Spleen (tissue), 11 donors: Measurements from ENCODE around the gene INTS15. TPM values are rescaled to one million over a fixed set of nuclear protein-coding genes. Genes with fewer than 3 reads are reported as not detected.

ENCODE experiments used
- DNase-seq: peaks from one replicate; pipeline ENCODE4 v3.0.0-alpha.2; 2020
- H3K27ac ChIP-seq, 8 donors: fragments of 200-600 bp; sonication (generic) in 7 of 8; 1 replicate in 4 of 8; 2 replicates in 4 of 8; pipeline versions ENCODE4 v1.5.0 to v1.8.0; 2016 to 2021; ENCODE audit warnings: inconsistent platforms in 4 of 8, mild to moderate bottlenecking in 4 of 8, moderate library complexity in 1 of 8
- H3K27me3 ChIP-seq, 7 donors: fragments of 200-600 bp; sonication (generic) in 6 of 7; replicated peaks in 1 of 7; 1 replicate in 4 of 7; 2 replicates in 3 of 7; pipeline versions ENCODE4 v1.5.0 to v1.8.0; 2016 to 2021; ENCODE audit warnings: inconsistent platforms in 3 of 7, mild to moderate bottlenecking in 1 of 7
- H3K36me3 ChIP-seq, 6 donors: fragments of 200-600 bp; sonication (generic) in 5 of 6; 1 replicate in 4 of 6; 2 replicates in 2 of 6; pipeline versions ENCODE4 v1.5.0 to v1.8.0; 2016 to 2021; ENCODE audit warnings: inconsistent platforms in 2 of 6
- H3K4me1 ChIP-seq, 6 donors: fragments of 200-600 bp; sonication (generic) in 5 of 6; 1 replicate in 3 of 6; 2 replicates in 3 of 6; pipeline versions ENCODE4 v1.5.0 to v1.8.0; 2016 to 2021; ENCODE audit warnings: inconsistent platforms in 3 of 6
- H3K4me3 ChIP-seq, 8 donors: fragments of 200-600 bp; sonication (generic) in 7 of 8; 1 replicate in 4 of 8; 2 replicates in 4 of 8; pipeline versions ENCODE4 v1.5.0 to v1.8.0; 2016 to 2021; ENCODE audit warnings: inconsistent platforms in 4 of 8, mild to moderate bottlenecking in 4 of 8, moderate library complexity in 2 of 8
- H3K9me3 ChIP-seq, 8 donors: fragments of 200-600 bp; sonication (generic) in 7 of 8; 1 replicate in 4 of 8; 2 replicates in 4 of 8; pipeline versions ENCODE4 v1.5.0 to v1.8.0; 2016 to 2021; ENCODE audit warnings: inconsistent platforms in 4 of 8
- POLR2A ChIP-seq, 3 donors: fragments of 450-650 bp; IDR thresholded peaks; one replicate each; pipeline ENCODE4 v1.5.1; 2017; ENCODE audit warnings: antibody characterized with exemption in 3 of 3, mild to moderate bottlenecking in 1 of 3
- POLR2AphosphoS5 ChIP-seq, 3 donors: sonication (generic); formaldehyde crosslinking; IDR thresholded peaks; one replicate each; pipeline ENCODE4 v1.5.1; 2017; ENCODE audit warnings: antibody characterized with exemption in 3 of 3
- WGBS, 5 donors: extraction: QIAGEN DNeasy Blood & Tissue Kit in 3 of 5; methylation state at CpG; one replicate each; pipeline versions ENCODE4 v1.1.5 to v1.1.7; 2013 to 2018; 5-methylcytosine and 5-hydroxymethylcytosine counted together
- intact Hi-C: fragments of 100-400 bp; cut with DNase I; formaldehyde crosslinking; loops from one replicate; pipeline ENCODE4 v1.15.0; 2023; ENCODE audit warnings: low total_unique reads
- polyA plus RNA-seq, 3 donors: library from polyadenylated mRNA; stranded (reverse); fragments of 200-250 nt; gene quantifications; one replicate each; pipeline ENCODE4 v1.2.1, GENCODE V29; 2013
- total RNA-seq, 7 donors: library from RNA; depleted of rRNA in 3 of 7; stranded (reverse); fragments of >200 nt in 3 of 7; fragmentation: NEBNext Ultra II Directional in 4 of 7; extraction: Animal tissue kit (Norgen Biotek cat#: 25700) in 4 of 7; gene quantifications; one replicate each; pipeline versions ENCODE4 v1.1.0 to v1.2.1, GENCODE V29; 2016 to 2021
- TF ChIP-seq, protein P1 (sequence below), 11 experiments: fragments of 200-600 bp in 7 of 11; fragments of 450-650 bp in 4 of 11; sonication (generic) in 4 of 11; IDR thresholded peaks in 8 of 11; conservative IDR thresholded peaks in 3 of 11; 1 replicate in 7 of 11; 2 replicates in 4 of 11; pipeline versions ENCODE4 v1.4.0 to v1.8.0; 2016 to 2021; ENCODE audit warnings: antibody characterized with exemption in 11 of 11, inconsistent platforms in 4 of 11, mild to moderate bottlenecking in 1 of 11
- donor health status: healthy with polysubstance abuse.
- donor health status: DM: no; HTN: no; CAD: no; lungs with moderate emphysema.
- donor health status: DM: no; HTN: no; CAD: no.
- donor health status: Bipolar disorder and iron deficiency.
- donor health status: healthy.
- donor health status: DM: no; HTN: no; CAD: no.
- donor health status: DM: yes; HTN: yes; CAD: no.

The INTS15 gene
- total and polyA plus RNA-seq, 10 donors: 14.3 to 43.9 (median 33.6) TPM

DNA sequence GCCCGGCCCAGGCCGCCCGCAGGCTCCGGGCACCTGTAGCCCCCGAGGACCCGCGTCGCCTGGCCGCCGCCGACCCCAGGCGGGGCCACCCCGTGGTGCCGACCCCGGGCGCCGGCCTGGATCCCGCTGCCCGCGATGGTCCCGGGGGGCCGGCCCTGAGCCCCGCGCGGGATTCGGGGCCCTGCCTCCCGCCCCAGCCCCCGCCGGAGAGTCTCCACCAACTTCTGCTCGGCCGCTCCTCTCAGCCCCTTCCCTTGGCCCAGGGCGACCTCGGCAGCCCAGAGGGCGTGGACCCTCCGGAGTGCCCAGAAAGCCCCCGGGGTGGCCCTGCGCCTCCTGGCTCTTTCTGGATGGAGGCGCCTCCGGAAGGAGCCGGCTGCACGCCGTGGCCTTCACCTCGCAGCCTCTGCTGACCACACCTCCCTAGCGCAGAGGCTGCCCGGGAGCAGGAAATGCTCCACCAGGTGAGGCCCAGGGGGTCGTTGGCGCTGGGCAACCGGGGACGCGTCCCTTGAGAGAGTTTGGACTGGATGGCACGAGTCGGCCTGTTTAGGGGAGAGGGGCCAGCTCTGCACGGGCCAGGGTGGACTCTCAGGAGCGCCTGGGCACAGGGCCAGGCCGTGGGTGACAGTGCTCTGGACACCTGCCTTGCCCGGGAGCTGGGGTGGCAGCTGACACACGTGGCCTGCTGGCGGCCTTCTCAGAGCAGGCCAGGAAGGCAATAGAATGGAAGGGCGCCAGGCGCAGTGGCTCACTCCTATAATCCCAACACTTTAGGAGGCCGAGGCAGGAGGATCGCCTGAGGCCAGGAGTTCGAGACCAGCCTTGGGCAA, 26.1 kb downstream of the INTS15 start:
- H3K27ac ChIP-seq: peak overlapping the region in 6 of 8 donors; percentile 13 to 73 (median 44)

DNA sequence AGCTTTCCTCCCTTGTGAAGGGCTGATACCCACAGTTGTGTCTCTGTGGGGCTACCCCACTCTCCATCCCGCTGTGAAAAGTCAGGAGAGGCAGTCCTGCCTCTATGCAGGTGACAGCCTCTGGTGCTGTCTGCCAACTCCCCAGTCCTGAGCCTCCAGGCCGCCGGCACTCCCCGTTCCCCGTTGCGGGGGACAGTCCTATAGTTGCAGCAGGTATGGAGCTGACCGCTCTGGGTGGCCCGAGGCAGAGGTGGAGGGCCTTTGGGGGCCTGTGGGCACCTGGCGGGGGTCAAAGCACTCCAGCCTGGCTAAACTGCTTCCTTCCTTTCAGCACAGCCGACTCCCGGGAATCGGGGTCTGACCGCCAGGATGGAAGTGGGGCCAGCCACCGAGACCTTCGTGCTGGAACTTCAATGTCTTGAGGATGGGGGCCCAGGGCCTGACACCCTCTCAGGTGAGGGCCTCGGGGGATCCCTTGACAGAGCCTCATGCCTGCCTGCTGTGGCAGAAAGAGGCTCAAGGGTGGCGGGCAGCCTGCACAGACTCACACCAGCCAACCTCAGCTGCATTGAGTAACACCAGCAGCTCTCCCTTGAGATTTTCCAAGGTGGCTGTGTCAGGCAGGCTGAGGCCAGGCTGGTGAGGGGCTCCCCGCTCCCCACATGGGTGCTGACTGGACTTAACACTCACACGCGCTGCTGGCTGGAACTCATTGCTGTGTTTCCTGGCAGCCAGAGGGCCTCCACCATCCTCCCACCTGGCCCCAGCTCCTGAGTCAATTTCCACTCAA, 27.2 kb downstream of the INTS15 start:
- H3K27me3 ChIP-seq: peaks cover 0 to 35% (median 0%) of the 10 kb centered on the region in 7 donors
- 88 to 96% (median 91%) methylated on average over 11 to 20 of the region's 20 CpGs for WGBS, 5 donors
- no peak overlapping the region for H3K4me3 ChIP-seq
- peaks cover 0 to 10% (median 0%) of the 10 kb centered on the region in 6 donors for H3K36me3 ChIP-seq
- intact Hi-C loops: no loop called here
- H3K27ac ChIP-seq: no peak overlapping the region
- peaks cover 6 to 57% (median 39%) of the 10 kb centered on the region in 6 donors for H3K4me1 ChIP-seq
- no peak for DNase-seq
- no peaks in the 10 kb centered on the region for H3K9me3 ChIP-seq
- no peak for TF ChIP-seq POLR2AphosphoS5 (IDR thresholded peaks at IDR 0.05)
- TF ChIP-seq POLR2A (IDR thresholded peaks at IDR 0.05): no peak
- TF ChIP-seq, protein P1, sequence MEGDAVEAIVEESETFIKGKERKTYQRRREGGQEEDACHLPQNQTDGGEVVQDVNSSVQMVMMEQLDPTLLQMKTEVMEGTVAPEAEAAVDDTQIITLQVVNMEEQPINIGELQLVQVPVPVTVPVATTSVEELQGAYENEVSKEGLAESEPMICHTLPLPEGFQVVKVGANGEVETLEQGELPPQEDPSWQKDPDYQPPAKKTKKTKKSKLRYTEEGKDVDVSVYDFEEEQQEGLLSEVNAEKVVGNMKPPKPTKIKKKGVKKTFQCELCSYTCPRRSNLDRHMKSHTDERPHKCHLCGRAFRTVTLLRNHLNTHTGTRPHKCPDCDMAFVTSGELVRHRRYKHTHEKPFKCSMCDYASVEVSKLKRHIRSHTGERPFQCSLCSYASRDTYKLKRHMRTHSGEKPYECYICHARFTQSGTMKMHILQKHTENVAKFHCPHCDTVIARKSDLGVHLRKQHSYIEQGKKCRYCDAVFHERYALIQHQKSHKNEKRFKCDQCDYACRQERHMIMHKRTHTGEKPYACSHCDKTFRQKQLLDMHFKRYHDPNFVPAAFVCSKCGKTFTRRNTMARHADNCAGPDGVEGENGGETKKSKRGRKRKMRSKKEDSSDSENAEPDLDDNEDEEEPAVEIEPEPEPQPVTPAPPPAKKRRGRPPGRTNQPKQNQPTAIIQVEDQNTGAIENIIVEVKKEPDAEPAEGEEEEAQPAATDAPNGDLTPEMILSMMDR (IDR thresholded peaks at IDR 0.05 in 8 of 11, conservative IDR thresholded peaks at IDR 0.05 in 3 of 11): no peak

More for the DNA sequence above, 26.1 kb downstream of the INTS15 start:
- TF ChIP-seq POLR2AphosphoS5 (IDR thresholded peaks at IDR 0.05): peak in 2 of 3 donors; percentile 23 to 54
- TF ChIP-seq, protein P1 (IDR thresholded peaks at IDR 0.05 in 8 of 11, conservative IDR thresholded peaks at IDR 0.05 in 3 of 11): no peak
- Histone ChIP-seq H3K9me3 (no peaks in the 10 kb centered on the region), H3K4me3 (peak overlapping the region; percentile 50 to 84 (median 65)), H3K4me1 (peaks cover 6 to 46% (median 28%) of the 10 kb centered on the region in 6 donors), H3K36me3 (peaks cover 0 to 1% (median 0%) of the 10 kb centered on the region in 6 donors), H3K27me3 (peaks cover 0 to 35% (median 0%) of the 10 kb centered on the region in 7 donors)
- WGBS, 5 donors: 11 to 44% (median 19%) methylated on average over 14 to 63 of the region's 63 CpGs
- intact Hi-C loops: no loop called here
- no peak for DNase-seq

DNA sequence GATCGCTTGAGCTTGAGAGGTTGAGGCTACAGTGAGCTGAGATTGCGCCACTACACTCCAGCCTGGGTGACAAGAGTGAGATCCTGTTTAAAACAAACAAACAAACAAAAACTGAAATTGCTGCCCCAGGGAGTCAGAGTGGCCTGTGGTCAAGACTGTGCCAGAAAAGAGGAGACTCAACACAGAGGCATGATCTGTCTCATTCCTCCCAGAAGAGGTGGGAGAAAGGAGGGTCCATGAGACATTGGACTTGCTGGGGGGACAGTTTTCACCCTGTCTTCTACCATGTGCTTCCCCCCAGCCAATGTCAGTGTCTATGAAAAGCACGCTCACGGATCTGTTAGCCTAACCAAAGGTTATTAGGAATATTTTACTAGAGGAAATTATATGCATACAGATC, 28.8 kb downstream of the INTS15 start:
- H3K27ac ChIP-seq: no peak overlapping the region
- intact Hi-C loops: no loop called here
- peaks cover 6 to 61% (median 42%) of the 10 kb centered on the region in 6 donors for H3K4me1 ChIP-seq
- TF ChIP-seq POLR2AphosphoS5 (IDR thresholded peaks at IDR 0.05): no peak
- no peak for TF ChIP-seq POLR2A (IDR thresholded peaks at IDR 0.05)
- TF ChIP-seq, protein P1 (IDR thresholded peaks at IDR 0.05 in 8 of 11, conservative IDR thresholded peaks at IDR 0.05 in 3 of 11): no peak
- peaks cover 0 to 33% (median 0%) of the 10 kb centered on the region in 7 donors for H3K27me3 ChIP-seq
- DNase-seq: no peak
- 74 to 93% (median 86%) methylated on average over 4 of the region's 4 CpGs for WGBS, 5 donors
- H3K4me3 ChIP-seq: no peak overlapping the region
- H3K36me3 ChIP-seq: peaks cover 0 to 22% (median 3%) of the 10 kb centered on the region in 6 donors
- no peaks in the 10 kb centered on the region for H3K9me3 ChIP-seq
